Lower lobe of right lung (tissue), 2 donors: ENCODE data around the gene PRDM16. TPM values are rescaled to one million over a fixed set of nuclear protein-coding genes. Genes with fewer than 3 reads are reported as not detected.

Experiments
- ATAC-seq, 2 donors: fragments of 200-7000 bp; cut with Tn5 transposase; one replicate each; pipeline ENCODE4 v1.9.1; 2020 to 2022; ENCODE audit warnings: mild to moderate bottlenecking in 2 of 2, moderate library complexity in 2 of 2
- DNase-seq: peaks from one replicate; pipeline ENCODE4 v3.0.0-alpha.2; 2020
- H3K27ac ChIP-seq: fragments of 200-600 bp; one replicate; pipeline ENCODE4 v1.8.0; 2022
- H3K27me3 ChIP-seq: fragments of 200-600 bp; one replicate; pipeline ENCODE4 v1.8.0; 2022; ENCODE audit warnings: low read depth
- H3K36me3 ChIP-seq: fragments of 200-600 bp; one replicate; pipeline ENCODE4 v1.8.0; 2022; ENCODE audit warnings: mild to moderate bottlenecking
- H3K4me1 ChIP-seq: fragments of 200-600 bp; one replicate; pipeline ENCODE4 v1.8.0; 2022
- H3K4me3 ChIP-seq: fragments of 200-600 bp; one replicate; pipeline ENCODE4 v1.8.0; 2022; ENCODE audit warnings: mild to moderate bottlenecking
- H3K9me3 ChIP-seq: fragments of 200-600 bp; one replicate; pipeline ENCODE4 v1.8.0; 2022
- CTCF ChIP-seq: fragments of 200-600 bp; IDR thresholded peaks from one replicate; pipeline ENCODE4 v1.8.0; 2022; ENCODE audit warnings: antibody characterized with exemption, mild to moderate bottlenecking
- intact Hi-C: fragments of 100-400 bp; cut with DNase I; formaldehyde crosslinking; loops from one replicate; pipeline ENCODE4 v1.11.0; 2022
- total RNA-seq: library from RNA; stranded (reverse); fragmentation: NEBNext Ultra II Directional; extraction: Animal tissue kit (Norgen Biotek cat#: 25700); gene quantifications from one replicate; pipeline ENCODE4 v1.2.1, GENCODE V29; 2021
- donor health status: DM: no; HTN: yes; CAD: no; lungs with severe emphysema.

Gene PRDM16
- total RNA-seq, 1 donor from 2014 or later = 19.2 TPM

GRCh38 chr1:3151456-3151855, 82.5 kb downstream of the PRDM16 start:
- intact Hi-C loops = no loop called here
- Histone ChIP-seq H3K27ac (no peak overlapping the region), H3K4me3 (no peak overlapping the region), H3K27me3 (peaks cover 11% of the 10 kb centered on the region), H3K9me3 (no peaks in the 10 kb centered on the region), H3K4me1 (no peaks in the 10 kb centered on the region), H3K36me3 (no peaks in the 10 kb centered on the region)
- no peak for DNase-seq
- TF ChIP-seq CTCF = no peak
- no peak for ATAC-seq

GRCh38 chr1:3152143-3152542, 83.1 kb downstream of the PRDM16 start:
- DNase-seq = no peak
- no peaks in the 10 kb centered on the region for H3K36me3 ChIP-seq
- no peaks in the 10 kb centered on the region for H3K9me3 ChIP-seq
- H3K27me3 ChIP-seq = peaks cover 17% of the 10 kb centered on the region
- no peak overlapping the region for H3K27ac ChIP-seq
- H3K4me1 ChIP-seq = no peaks in the 10 kb centered on the region
- TF ChIP-seq CTCF = no peak
- intact Hi-C loops = no loop called here
- no peak overlapping the region for H3K4me3 ChIP-seq
- no peak for ATAC-seq

GRCh38 chr1:3153197-3153596, 84.2 kb downstream of the PRDM16 start:
- DNase-seq (no peak), ATAC-seq (no peak)
- no peak overlapping the region for H3K4me3 ChIP-seq
- H3K27me3 ChIP-seq = peaks cover 17% of the 10 kb centered on the region
- H3K27ac ChIP-seq = no peak overlapping the region
- TF ChIP-seq CTCF = no peak
- intact Hi-C loops = no loop called here
- no peaks in the 10 kb centered on the region for H3K4me1 ChIP-seq
- H3K9me3 ChIP-seq = no peaks in the 10 kb centered on the region
- no peaks in the 10 kb centered on the region for H3K36me3 ChIP-seq

GRCh38 chr1:3153902-3154795, 85.1 kb downstream of the PRDM16 start:
- DNase-seq (no peak), ATAC-seq (no peak)
- Histone ChIP-seq H3K4me3 (no peak overlapping the region), H3K4me1 (no peaks in the 10 kb centered on the region), H3K36me3 (no peaks in the 10 kb centered on the region), H3K9me3 (no peaks in the 10 kb centered on the region), H3K27ac (no peak overlapping the region), H3K27me3 (peaks cover 20% of the 10 kb centered on the region)
- TF ChIP-seq CTCF = no peak
- intact Hi-C loops = no loop called here

GRCh38 chr1:3155056-3155925, 86.3 kb downstream of the PRDM16 start:
- ATAC-seq = no peak
- no peak overlapping the region for H3K4me3 ChIP-seq
- no peaks in the 10 kb centered on the region for H3K9me3 ChIP-seq
- no peak for DNase-seq
- peaks cover 21% of the 10 kb centered on the region for H3K27me3 ChIP-seq
- no peaks in the 10 kb centered on the region for H3K4me1 ChIP-seq
- intact Hi-C loops = no loop called here
- H3K27ac ChIP-seq = no peak overlapping the region
- no peaks in the 10 kb centered on the region for H3K36me3 ChIP-seq
- TF ChIP-seq CTCF = no peak
